Measurements from ENCODE around the gene E4F1. TPM values are rescaled to one million over a fixed set of nuclear protein-coding genes. Genes with fewer than 3 reads are reported as not detected.

The E4F1 gene
- total and polyA plus RNA-seq, 10 of the 15 experiments (the other 5 are each of a cell fraction or from before 2014, with no cell fraction given): 0.23 to 36.5 (median 14.5) TPM

DNA sequence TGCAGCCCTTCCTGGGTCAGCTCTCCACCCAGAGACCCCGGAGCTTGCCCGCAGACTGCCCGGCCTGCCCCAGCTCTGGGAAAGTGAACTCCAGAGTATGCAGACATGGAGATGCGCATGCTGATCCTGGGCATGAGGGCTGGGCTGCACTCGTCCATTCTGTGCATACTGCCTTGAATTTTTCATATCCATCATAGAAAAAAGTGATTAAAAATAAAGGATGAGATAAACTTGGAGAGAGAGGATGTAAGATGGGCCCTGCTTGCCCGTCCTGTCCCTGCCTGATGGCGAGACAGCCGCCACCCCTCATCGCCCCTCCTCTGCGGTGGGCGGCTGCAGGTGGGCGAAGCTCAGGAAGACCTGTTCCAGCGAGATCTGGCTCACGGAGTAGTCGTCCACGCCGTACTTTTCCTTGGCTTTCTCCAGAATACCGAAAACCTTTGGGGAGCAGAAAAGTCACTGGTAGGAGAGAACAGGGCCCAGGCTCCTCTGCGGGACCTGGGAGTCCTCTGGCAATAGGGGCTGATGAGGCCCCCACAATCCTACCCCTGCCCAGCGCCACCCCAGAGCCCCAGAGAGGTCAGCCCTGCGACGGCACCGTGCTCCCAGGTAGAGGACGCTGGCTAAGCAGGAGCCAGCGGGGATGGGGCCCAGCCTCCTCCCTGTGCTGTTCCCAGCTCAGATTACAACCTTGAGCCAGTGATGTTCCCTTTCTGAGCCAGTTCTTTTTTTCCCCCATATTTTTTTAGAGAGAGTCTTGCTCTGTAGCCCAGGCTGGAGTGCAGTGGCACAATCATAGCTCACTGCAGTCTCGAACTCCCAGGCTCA is 53.2 kb downstream of the E4F1 start:
- in situ Hi-C loops (cut with MboI): no loop called here
- Histone ChIP-seq H3K4me3 (no peak overlapping the region), H3K36me3 (ENCODE audit: control insufficient read depth in 2 of 2, insufficient read depth in 2 of 2, low read length in 1 of 2) (no peaks in the 10 kb centered on the region), H3K27me3 (replicated peaks in 1 of 2; ENCODE audit: control insufficient read depth in 2 of 2, insufficient read depth in 2 of 2, low read length in 1 of 2) (no peaks in the 10 kb centered on the region), H2AFZ (ENCODE audit: control insufficient read depth, low read depth, low read length) (no peak overlapping the region), H3K9ac (ENCODE audit: control insufficient read depth, insufficient read depth, low read length) (no peak overlapping the region), H4K20me1 (ENCODE audit: control insufficient read depth, insufficient read depth) (no peaks in the 10 kb centered on the region), H3K27ac (ENCODE audit: control insufficient read depth, insufficient read depth) (no peak overlapping the region), H3K4me2 (ENCODE audit: control insufficient read depth, insufficient read depth) (no peak overlapping the region), H3K79me2 (ENCODE audit: control insufficient read depth, insufficient read depth, low read length) (no peaks in the 10 kb centered on the region), H3K9me3 (replicated peaks; ENCODE audit: control insufficient read depth, insufficient read depth, low read length) (no peaks in the 10 kb centered on the region), H3K4me1 (ENCODE audit: control insufficient read depth, insufficient read depth, low read length) (no peaks in the 10 kb centered on the region)
- CTCF ChIA-PET: no interaction called here
- RAD21 ChIA-PET (ENCODE audit: unreplicated experiment): interaction anchor here (0.6 kb wide), 1 partner anchor 13 kb away, joined by 3 read pairs; no protein-coding TSS in a partner anchor
- ATAC-seq (no peak), DNase-seq (ENCODE audit: low read depth, low spot score) (no peak), FAIRE-seq (no peak)
- intact Hi-C loops (cut with micrococcal nuclease; ENCODE audit: unreplicated experiment): no loop called here
- no TSS peak for BruUV-seq (replicated peaks)
- WGBS (ENCODE audit: insufficient coverage, insufficient replicate concordance, low lambda C conversion rate, missing lambda C conversion rate): 80% methylated on average over 26 of the region's 26 CpGs
- TF ChIP-seq SIX5 (IDR thresholded peaks at IDR 0.05; ENCODE audit: low read depth, low read length, severe bottlenecking): no peak
- no peak for TF ChIP-seq KDM1A (IDR thresholded peaks at IDR 0.05; ENCODE audit: borderline replicate concordance)
- TF ChIP-seq CTCF (IDR thresholded peaks at IDR 0.05 in 2 of 3, conservative IDR thresholded peaks at IDR 0.05 in 1 of 3; ENCODE audit: control insufficient read depth in 2 of 3, extremely low read depth in 1 of 3, insufficient read depth in 1 of 3, low read depth in 3 of 3, low read length in 3 of 3): no peak
- no peak for TF ChIP-seq YY1 (IDR thresholded peaks at IDR 0.05; ENCODE audit: low read depth, low read length)
- TF ChIP-seq STAT3 (IDR thresholded peaks at IDR 0.05; ENCODE audit: low read depth, low read length): no peak
- no peak for TF ChIP-seq ASH2L (IDR thresholded peaks at IDR 0.05; ENCODE audit: borderline replicate concordance, low read depth)
- no peak for TF ChIP-seq FOS (IDR thresholded peaks at IDR 0.05; ENCODE audit: borderline replicate concordance, extremely low read depth, insufficient read length)
- no peak for TF ChIP-seq FOXK2 (IDR thresholded peaks at IDR 0.05)
- TF ChIP-seq ZNF384 (IDR thresholded peaks at IDR 0.05; ENCODE audit: borderline replicate concordance, low read depth, low read length): no peak
- TF ChIP-seq ZBTB40 (IDR thresholded peaks at IDR 0.05; ENCODE audit: borderline replicate concordance): no peak
- TF ChIP-seq SPI1 (IDR thresholded peaks at IDR 0.05; ENCODE audit: borderline replicate concordance, insufficient read depth, low read depth, low read length): no peak
- TF ChIP-seq MEF2A (IDR thresholded peaks at IDR 0.05; ENCODE audit: insufficient read depth, low read depth, low read length): no peak
- no peak for TF ChIP-seq RAD51 (IDR thresholded peaks at IDR 0.05)
- TF ChIP-seq BACH1 (IDR thresholded peaks at IDR 0.05; ENCODE audit: borderline replicate concordance): no peak
- no peak for TF ChIP-seq TBL1XR1 (IDR thresholded peaks at IDR 0.05; ENCODE audit: low read depth, low read length)
- no peak for TF ChIP-seq KLF5 (IDR thresholded peaks at IDR 0.05; ENCODE audit: partially characterized antibody)
- POLR2A ChIA-PET: no interaction called here
- SMC1A ChIA-PET (ENCODE audit: uncharacterized antibody, unreplicated experiment): no interaction called here
